ENCODE results near the gene CLNK.
A peak's percentile ranks its signal among the peaks of the same experiment; 100 is the strongest.

CLNK gene

GRCh38 chr4:10500776-10501175, 183.8 kb downstream of the CLNK start:
- no peak for DNase-seq

GRCh38 chr4:10496200-10496599, 188.4 kb downstream of the CLNK start:
- no peak for DNase-seq

DNA sequence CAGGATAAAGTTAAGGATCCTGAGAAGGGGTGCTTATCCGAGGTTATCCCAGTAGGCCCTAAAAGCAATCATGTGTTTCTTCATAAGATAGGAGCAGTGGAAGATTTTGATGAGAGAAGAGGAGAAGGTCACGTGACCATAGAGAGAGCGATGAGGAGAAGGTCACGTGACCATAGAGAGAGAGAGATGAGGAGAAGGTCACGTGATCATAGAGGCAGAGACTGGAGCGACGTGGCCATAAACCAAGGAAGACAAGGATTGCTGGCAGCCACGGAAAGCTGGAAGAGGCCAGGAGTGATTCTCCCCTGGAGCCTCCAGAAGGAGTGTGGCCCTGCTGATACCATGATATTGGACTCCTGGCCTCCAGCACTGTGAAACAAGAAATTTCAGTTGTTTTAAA, 188.9 kb downstream of the CLNK start:
- no peak for DNase-seq

GRCh38 chr4:10492464-10492863, 192.1 kb downstream of the CLNK start:
- no peak for DNase-seq

DNA sequence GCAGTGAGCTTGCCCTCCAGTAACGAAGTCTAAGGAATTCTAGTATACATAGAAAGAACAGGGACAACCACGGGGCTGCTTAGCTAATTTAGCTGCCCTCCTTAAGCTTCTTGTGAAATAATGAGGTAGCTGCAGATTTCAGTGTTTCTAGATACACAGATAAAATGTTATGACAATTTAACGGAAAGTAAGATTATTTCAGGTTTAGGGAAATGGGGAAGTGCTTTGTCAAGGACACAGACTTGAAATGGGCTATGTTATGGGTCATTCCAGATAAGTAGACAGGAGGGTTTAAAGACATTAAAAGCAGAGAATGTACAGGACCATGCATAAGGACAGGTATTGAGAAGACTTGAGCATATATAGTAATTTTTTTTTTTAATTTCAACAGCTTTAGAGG, 193.2 kb downstream of the CLNK start:
- no peak for DNase-seq

GRCh38 chr4:10490996-10491395, 193.6 kb downstream of the CLNK start:
- DNase-seq: no peak

GRCh38 chr4:10482913-10483312, 201.7 kb downstream of the CLNK start:
- DNase-seq: no peak

GRCh38 chr4:10480616-10481015, 204.0 kb downstream of the CLNK start:
- DNase-seq: no peak

- DNase-seq: no peak
These were observed 205.9 kb downstream of the CLNK start for GRCh38 chr4:10478621-10479020.

DNA sequence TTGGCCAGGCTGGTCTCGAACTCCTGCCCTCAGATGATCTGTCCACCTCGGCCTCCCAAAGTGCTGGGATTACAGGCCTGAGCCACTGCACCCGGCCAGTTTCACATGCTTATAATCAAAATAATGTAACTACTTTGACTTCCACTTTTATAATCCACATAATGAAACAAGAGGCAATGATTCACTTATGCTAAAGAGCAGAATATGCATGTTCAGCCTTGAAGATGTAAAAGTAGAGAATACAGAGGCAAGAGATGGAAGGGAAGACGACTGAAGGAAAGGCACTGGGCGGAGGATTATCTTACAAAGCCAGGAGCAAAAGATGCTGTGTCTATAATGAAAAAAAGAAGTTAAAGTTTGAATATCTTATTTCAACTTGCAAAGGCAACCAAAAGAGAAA, 214.1 kb downstream of the CLNK start:
- DNase-seq: no peak

- no peak for DNase-seq
These were observed 218.4 kb downstream of the CLNK start for GRCh38 chr4:10466161-10466560.

DNA sequence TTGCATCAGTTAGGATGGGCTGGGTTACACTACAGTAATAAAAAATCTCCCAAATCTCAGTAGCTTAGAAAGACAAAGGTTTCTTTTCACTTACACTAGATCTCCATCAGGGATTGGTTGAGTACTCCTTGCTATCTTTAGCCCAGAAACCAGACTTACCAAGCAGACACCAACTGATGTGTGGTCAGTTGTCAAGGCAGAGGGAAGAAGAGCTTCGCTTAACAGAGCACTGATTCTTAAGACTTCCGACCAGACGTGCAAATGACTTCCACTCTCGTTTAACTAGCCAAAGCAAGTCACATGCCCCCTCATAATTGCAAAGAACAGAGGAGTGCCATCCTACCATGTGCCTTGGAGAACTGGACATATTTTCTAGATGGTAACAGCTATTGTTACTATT, 221.7 kb downstream of the CLNK start:
- no peak for DNase-seq

- DNase-seq: no peak
These were observed 222.6 kb downstream of the CLNK start for GRCh38 chr4:10461850-10462400.

- no peak for DNase-seq
These were observed 223.3 kb downstream of the CLNK start for GRCh38 chr4:10461091-10461849.

GRCh38 chr4:10460313-10461047, 224.1 kb downstream of the CLNK start:
- no peak for DNase-seq

DNA sequence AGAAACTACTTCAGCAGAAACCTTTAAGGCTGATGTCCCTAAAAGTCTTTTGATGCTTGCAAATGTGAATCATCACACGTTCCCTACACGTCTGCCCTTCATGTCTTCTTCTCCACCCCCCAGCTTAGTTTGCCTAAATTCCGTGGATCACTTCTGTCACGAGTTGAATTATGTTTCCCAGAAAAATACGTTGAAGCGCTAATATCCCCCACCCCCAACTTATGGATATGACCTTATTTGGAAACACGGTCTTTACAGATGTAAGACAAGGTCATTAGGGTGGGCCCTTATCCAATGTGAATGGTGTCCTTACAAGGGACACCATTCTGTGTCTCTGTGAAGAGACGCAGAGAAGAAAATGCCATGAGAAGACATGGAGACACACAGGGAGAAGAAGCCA, 225.3 kb downstream of the CLNK start:
- DNase-seq: no peak

DNA sequence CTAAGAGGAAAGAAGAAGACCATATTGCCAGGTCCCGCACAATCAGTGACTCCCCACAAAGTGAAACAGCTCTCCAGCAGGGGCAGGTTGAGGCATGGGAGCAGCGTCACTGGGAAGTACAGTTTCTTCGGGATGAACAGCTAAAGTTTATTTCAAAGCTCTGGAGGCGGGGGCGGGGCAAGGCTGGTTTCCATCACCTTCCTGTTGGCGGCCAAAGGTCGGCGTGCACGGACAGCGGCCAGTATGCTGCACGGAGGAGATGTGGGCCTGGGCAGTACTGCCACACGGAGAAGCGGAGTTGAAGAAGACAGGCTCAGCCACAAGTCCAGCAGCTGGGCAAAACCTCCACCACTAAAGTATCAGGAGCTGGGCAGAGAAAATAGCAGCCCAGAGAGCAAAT, 226.4 kb downstream of the CLNK start:
- no peak for DNase-seq

DNA sequence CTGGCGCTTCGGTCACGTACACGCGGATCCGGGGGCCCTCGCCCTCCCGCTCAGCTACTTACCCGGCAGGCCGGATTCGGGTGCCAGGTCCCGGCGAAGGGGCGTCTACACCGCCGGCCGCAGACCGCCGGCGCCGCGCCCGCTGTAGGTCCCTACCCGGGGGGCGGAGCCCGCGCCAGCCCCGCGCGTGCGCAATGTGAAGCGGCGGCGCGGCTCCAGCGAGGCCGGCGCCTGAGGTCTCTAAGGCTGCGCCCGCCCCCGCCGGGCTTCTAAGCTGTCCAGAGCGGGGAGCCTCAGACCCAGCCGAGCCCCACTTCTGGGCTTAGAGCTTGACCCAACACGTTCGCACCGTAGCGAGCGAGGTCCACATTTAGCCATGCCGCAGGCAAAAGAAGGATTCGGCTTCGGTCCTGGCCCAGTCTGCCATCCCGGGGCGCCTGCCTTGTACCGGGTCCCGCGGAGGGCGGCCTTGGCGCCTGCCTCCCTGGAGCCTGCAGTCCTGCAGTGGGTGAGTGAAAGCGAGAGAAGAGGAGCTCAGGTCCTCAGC, 227.2 kb downstream of the CLNK start, which contains the start of gene ZNF518B:
Gene ZNF518B, minus strand, starts transcription at position 172 of the 547 bp plus-strand sequence. CDS start 11,098 bp downstream, outside the sequence.
- DNase-seq: peak in 1 of 2 donors; percentile 21

DNA sequence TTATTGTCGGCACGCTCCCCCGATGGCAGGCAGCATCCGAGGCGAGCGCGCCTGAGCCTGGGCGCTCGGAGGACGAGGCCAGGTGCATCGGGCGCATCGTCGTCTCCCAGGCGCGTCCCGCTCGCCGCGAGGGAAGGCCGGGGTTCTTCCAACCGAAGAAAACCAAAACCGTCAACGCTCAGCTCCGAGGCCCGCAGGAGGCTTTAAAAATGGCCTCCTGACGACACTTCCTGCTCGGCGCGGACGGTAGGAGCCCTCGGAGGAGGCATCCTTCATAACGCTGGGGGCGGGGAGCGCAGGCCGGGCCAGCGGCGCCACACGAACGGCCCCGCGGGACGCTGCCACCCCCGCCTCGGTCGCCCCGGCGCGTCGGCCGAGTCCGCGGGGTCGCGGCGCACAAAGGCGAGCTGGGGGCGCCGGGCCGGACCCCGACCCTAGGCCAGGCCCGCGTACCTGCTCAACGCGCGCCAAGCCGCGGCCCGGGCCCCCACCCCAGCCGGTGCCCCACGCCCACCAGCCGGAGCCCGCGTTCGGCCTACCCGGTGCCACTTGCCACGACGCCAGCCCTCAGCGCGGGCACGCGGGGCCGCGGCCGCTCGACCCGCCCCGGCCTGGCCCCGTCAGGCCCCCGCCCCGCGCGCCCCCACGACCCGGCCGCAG, 227.8 kb downstream of the CLNK start:
- no peak for DNase-seq

DNA sequence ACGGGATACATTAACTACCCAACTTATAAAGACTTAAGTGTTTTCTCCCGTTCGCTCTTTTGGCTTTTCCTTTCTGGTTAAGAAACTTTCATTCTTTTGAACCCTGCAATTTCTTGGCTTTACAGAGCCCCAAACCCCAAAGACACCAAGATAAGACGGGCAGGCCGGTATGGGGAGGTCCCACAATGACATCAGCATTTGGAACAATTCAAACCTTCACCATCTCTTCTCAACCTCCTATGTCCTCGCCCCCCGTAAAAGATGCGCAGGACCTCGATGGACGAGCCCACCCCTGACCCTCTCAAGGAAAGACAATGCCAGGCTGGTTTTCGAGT, 228.3 kb downstream of the CLNK start:
- no peak for DNase-seq

- DNase-seq: no peak
These were observed 229.4 kb downstream of the CLNK start for GRCh38 chr4:10455133-10455532.

- no peak for DNase-seq
These were observed 229.8 kb downstream of the CLNK start for GRCh38 chr4:10454726-10455125.

- DNase-seq: no peak
These were observed 230.4 kb downstream of the CLNK start for GRCh38 chr4:10454121-10454520.
